ENCODE results near the gene PLPPR3. TPM values are rescaled to one million over a fixed set of nuclear protein-coding genes. Genes with fewer than 3 reads are reported as not detected.
A peak's percentile ranks its signal among the peaks of the same experiment; 100 is the strongest.

Gene PLPPR3
- total RNA-seq, 1 experiment from 2014 or later: 63.7 TPM

- POLR2A ChIA-PET: interaction anchor here (0.7 kb wide), 1 partner anchor 12 kb away, joined by 17 read pairs; no protein-coding TSS in a partner anchor
- TF ChIP-seq SIN3A (IDR thresholded peaks at IDR 0.05; ENCODE audit: borderline replicate concordance, insufficient read depth, low read depth, low read length): no peak
- TF ChIP-seq TCF7L2 (IDR thresholded peaks at IDR 0.05; ENCODE audit: low read depth, low read length): no peak
- no peak for TF ChIP-seq REST (IDR thresholded peaks at IDR 0.05; ENCODE audit: insufficient read depth in 1 of 2, low read depth in 2 of 2, low read length in 1 of 2)
- TF ChIP-seq CTCF (IDR thresholded peaks at IDR 0.05): no peak
- no peak for TF ChIP-seq POLR2AphosphoS5 (IDR thresholded peaks at IDR 0.05; ENCODE audit: low read depth, low read length)
- Histone ChIP-seq H3K9me3 (ENCODE audit: control insufficient read depth, insufficient read depth, low read depth, low read length) (no peaks in the 10 kb centered on the region), H3K27ac (ENCODE audit: low read length) (no peak overlapping the region), H3K4me3 (ENCODE audit: low read depth in 2 of 2, low read length in 2 of 2) (no peak overlapping the region), H3K36me3 (ENCODE audit: control insufficient read depth, insufficient read depth, low read length) (no peaks in the 10 kb centered on the region), H3K27me3 (ENCODE audit: control insufficient read depth, insufficient read depth, low read length) (no peaks in the 10 kb centered on the region), H3K4me1 (ENCODE audit: control insufficient read depth, insufficient read depth, low read length) (peaks cover 7% of the 10 kb centered on the region)
- CTCF ChIA-PET: no interaction called here
- no TSS peak for BruUV-seq (replicated peaks)
- intact Hi-C loops (cut with micrococcal nuclease; ENCODE audit: unreplicated experiment) (no loop called here), in situ Hi-C loops (cut with HindIII; ENCODE audit: low pct_unique_long_range_greater_than_20kb, low sequenced_read_pairs) (no loop called here)
- ATAC-seq: no peak
- no peak for DNase-seq (ENCODE audit: low read depth, low spot score)
These were observed 41.5 kb upstream of the PLPPR3 start for GRCh38 chr19:863315-863620.

- TF ChIP-seq TCF7L2 (IDR thresholded peaks at IDR 0.05; ENCODE audit: low read depth, low read length): no peak
- no peak for TF ChIP-seq SIN3A (IDR thresholded peaks at IDR 0.05; ENCODE audit: borderline replicate concordance, insufficient read depth, low read depth, low read length)
- ATAC-seq: peak; percentile 15; the same call in 1 of the 2 replicates
- Histone ChIP-seq H3K9me3 (ENCODE audit: control insufficient read depth, insufficient read depth, low read depth, low read length) (no peaks in the 10 kb centered on the region), H3K36me3 (ENCODE audit: control insufficient read depth, insufficient read depth, low read length) (no peaks in the 10 kb centered on the region), H3K4me1 (ENCODE audit: control insufficient read depth, insufficient read depth, low read length) (peaks cover 7% of the 10 kb centered on the region), H3K27ac (ENCODE audit: low read length) (no peak overlapping the region), H3K27me3 (ENCODE audit: control insufficient read depth, insufficient read depth, low read length) (no peaks in the 10 kb centered on the region), H3K4me3 (ENCODE audit: low read depth in 2 of 2, low read length in 2 of 2) (no peak overlapping the region)
- DNase-seq (ENCODE audit: low read depth, low spot score): no peak
- intact Hi-C loops (cut with micrococcal nuclease; ENCODE audit: unreplicated experiment): no loop called here
- CTCF ChIA-PET: no interaction called here
- TSS peak; percentile 90 for BruUV-seq (replicated peaks)
- in situ Hi-C loops (cut with HindIII; ENCODE audit: low pct_unique_long_range_greater_than_20kb, low sequenced_read_pairs): no loop called here
- POLR2A ChIA-PET: interaction anchor here (0.7 kb wide), 1 partner anchor 12 kb away, joined by 17 read pairs; no protein-coding TSS in a partner anchor
These were observed 41.0 kb upstream of the PLPPR3 start for GRCh38 chr19:862581-863314.
